HEK293T (cell line): Measurements from ENCODE around the gene ZNF26.
A peak's percentile ranks its signal among the peaks of the same experiment; 100 is the strongest.
"Not testable (repeated sequence)": the region's sequence is repeated elsewhere in the genome, so short reads cannot be mapped to it uniquely, and the experiment has no call there.

Source experiments
- CTCF ChIA-PET: fragments of 350-600 bp; formaldehyde crosslinking; extraction: SDS; loops from one replicate; lab custom pipeline; 2021; ENCODE audit warnings: antibody characterized with exemption, inconsistent platforms; lab: Yijun Ruan, JAX
- POLR2A ChIA-PET: fragments of 350-600 bp; formaldehyde crosslinking; extraction: SDS; loops from one replicate; lab custom pipeline; 2020; ENCODE audit warnings: antibody characterized with exemption, inconsistent platforms; lab: Yijun Ruan, JAX
- DNase-seq: peaks from one replicate; pipeline ENCODE4 v3.0.0; 2012; ENCODE audit warnings: mixed read lengths; ENCODE audit errors: extremely low spot score
- ARNT ChIP-seq: fragments of 450-650 bp; IDR thresholded peaks from 2 replicates; pipeline ENCODE4 v1.6.1; 2017; ENCODE audit warnings: mild to moderate bottlenecking
- BHLHE40 ChIP-seq: fragments of 450-650 bp; IDR thresholded peaks from 2 replicates; pipeline ENCODE4 v1.6.1; 2016; ENCODE audit warnings: mild to moderate bottlenecking, moderate library complexity, borderline replicate concordance
- CTBP1 ChIP-seq: fragments of 450-650 bp; IDR thresholded peaks from 2 replicates; pipeline ENCODE4 v1.6.1; 2016; ENCODE audit warnings: borderline replicate concordance
- ELF4 ChIP-seq: fragments of 450-650 bp; IDR thresholded peaks from 2 replicates; pipeline ENCODE4 v1.6.1; 2017; ENCODE audit warnings: antibody characterized with exemption
- FOXA1 ChIP-seq: fragments of 450-650 bp; IDR thresholded peaks from 2 replicates; pipeline ENCODE4 v1.6.1; 2016; ENCODE audit warnings: mild to moderate bottlenecking
- FOXK2 ChIP-seq: fragments of 450-650 bp; IDR thresholded peaks from 2 replicates; pipeline ENCODE4 v1.6.1; 2016; ENCODE audit warnings: mild to moderate bottlenecking
- FOXM1 ChIP-seq: fragments of 450-650 bp; IDR thresholded peaks from 2 replicates; pipeline ENCODE4 v1.6.1; 2017; ENCODE audit warnings: mild to moderate bottlenecking, borderline replicate concordance
- HDGF ChIP-seq: fragments of 450-650 bp; IDR thresholded peaks from 2 replicates; pipeline ENCODE4 v1.6.1; 2017; ENCODE audit warnings: antibody characterized with exemption, borderline replicate concordance
- L3MBTL2 ChIP-seq: fragments of 450-650 bp; conservative IDR thresholded peaks from 2 replicates; pipeline ENCODE4 v1.6.1; 2016; ENCODE audit warnings: mild to moderate bottlenecking
- LEF1 ChIP-seq: fragments of 450-650 bp; IDR thresholded peaks from 2 replicates; pipeline ENCODE4 v1.6.1; 2017; ENCODE audit warnings: mild to moderate bottlenecking, borderline replicate concordance
- PKNOX1 ChIP-seq: fragments of 450-650 bp; IDR thresholded peaks from 2 replicates; pipeline ENCODE4 v1.6.1; 2016
- SP1 ChIP-seq: fragments of 450-650 bp; IDR thresholded peaks from 2 replicates; pipeline ENCODE4 v1.6.1; 2017
- SUZ12 ChIP-seq: fragments of 450-650 bp; IDR thresholded peaks from 2 replicates; pipeline ENCODE4 v1.6.1; 2016; ENCODE audit warnings: mild to moderate bottlenecking
- TARDBP ChIP-seq: fragments of 450-650 bp; IDR thresholded peaks from 2 replicates; pipeline ENCODE4 v1.6.1; 2016
- ZNF384 ChIP-seq: fragments of 450-650 bp; IDR thresholded peaks from 2 replicates; pipeline ENCODE4 v1.6.1; 2016

The ZNF26 gene

DNA sequence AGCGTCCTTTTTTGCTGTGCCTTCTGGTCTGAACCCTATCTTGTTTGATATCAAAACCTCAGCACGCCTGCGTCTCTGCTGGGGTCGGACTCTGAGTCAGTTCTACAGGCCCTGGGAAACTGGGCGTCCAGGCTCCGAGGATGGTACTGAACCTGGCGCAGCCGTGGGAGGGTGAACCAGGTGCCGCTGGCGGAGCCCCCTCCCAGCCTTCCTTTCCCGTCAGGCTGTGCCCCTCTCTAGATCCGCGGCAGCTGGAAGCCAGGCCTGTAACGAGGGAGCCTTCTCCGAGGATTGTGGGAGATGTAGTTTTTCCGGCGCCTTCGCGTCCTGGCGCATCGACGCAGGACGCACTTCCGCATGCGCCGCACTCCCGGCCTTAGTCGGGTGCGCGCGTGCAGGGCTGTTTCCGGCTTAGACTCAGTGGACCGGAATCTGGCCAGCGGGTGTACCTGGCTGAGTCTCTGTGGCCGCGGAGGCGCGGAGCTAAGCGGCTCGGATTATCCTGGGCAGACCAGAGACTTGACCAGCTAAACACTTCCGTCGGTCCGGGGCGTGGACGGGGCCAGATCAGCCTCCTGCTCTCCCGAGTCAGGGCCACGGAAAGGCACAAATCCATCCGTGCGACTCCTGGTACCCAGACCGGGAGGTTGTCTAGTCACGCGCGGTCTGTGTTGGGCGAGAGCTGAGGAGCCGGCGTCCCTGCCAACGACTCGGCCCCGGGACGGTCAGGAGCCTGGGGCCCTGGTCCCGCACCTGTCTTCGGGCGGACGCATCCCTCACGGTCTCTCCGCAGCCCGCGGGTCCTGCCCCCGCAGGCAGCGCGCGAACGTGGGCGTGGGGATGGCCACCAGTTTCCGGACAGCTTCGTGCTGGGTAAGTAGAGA is at the start of gene ZNF26:
Gene ZNF26 (plus strand): TSS at position 367 of the 884 bp plus-strand sequence. CDS start 474 bp downstream, at position 841.
- no peak for TF ChIP-seq TARDBP
- no peak for TF ChIP-seq CTBP1
- no peak for TF ChIP-seq FOXA1
- no peak for TF ChIP-seq PKNOX1
- no peak for TF ChIP-seq SP1
- TF ChIP-seq ELF4: peak; percentile 85
- peak; percentile 87 for TF ChIP-seq L3MBTL2
- TF ChIP-seq LEF1: no peak
- no peak for TF ChIP-seq SUZ12
- DNase-seq: peak; percentile 95
- POLR2A ChIA-PET: interaction anchor here (0.9 to 1.6 kb wide), 6 partner anchors 22 to 195 kb away, joined by 3 to 5 read pairs (median 3); partner anchors contain the start of genes CHFR, ZNF10, ZNF268 and ZNF891
- CTCF ChIA-PET: no interaction called here

- POLR2A ChIA-PET, DNase-seq, CTCF ChIA-PET: not testable (repeated sequence)
Observed at GRCh38 chr12:132936921-132937320, 49.2 kb upstream of the ZNF26 start.

DNA sequence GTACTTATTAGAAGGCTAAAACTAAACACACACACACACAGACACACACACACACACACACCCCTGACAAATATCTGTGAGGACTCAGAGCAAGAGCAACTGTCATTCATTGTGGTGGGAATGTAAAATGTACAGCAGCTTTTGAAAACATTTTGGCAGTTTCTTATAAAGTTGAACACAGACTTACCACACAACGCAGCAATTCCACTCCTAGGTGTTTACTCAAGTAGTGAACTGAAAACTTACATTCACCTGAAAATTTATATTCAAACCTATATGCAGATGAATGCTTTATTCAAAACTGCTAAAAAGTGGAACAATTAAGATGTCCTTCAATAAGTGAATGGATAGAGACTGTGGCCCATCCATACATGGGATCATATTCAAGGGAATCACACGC is 48.7 kb upstream of the ZNF26 start:
- POLR2A ChIA-PET: no interaction called here
- DNase-seq: no peak
- TF ChIP-seq HDGF (no peak), ARNT (no peak), FOXM1 (no peak), ELF4 (no peak), BHLHE40 (no peak), PKNOX1 (no peak), LEF1 (no peak), FOXA1 (no peak), SUZ12 (no peak), FOXK2 (no peak), TARDBP (no peak), CTBP1 (no peak), L3MBTL2 (no peak), SP1 (no peak)
- CTCF ChIA-PET: no interaction called here

GRCh38 chr12:132938807-132939206 is 47.4 kb upstream of the ZNF26 start:
- POLR2A ChIA-PET, DNase-seq: not testable (repeated sequence)
- CTCF ChIA-PET: interaction anchor here (0.7 kb wide), 1 partner anchor 33 kb away, joined by 4 read pairs; no protein-coding TSS in a partner anchor

- ChIA-PET POLR2A (no interaction called here), CTCF (no interaction called here)
- no peak for DNase-seq
- TF ChIP-seq CTBP1: no peak
- TF ChIP-seq ZNF384: no peak
- no peak for TF ChIP-seq FOXA1
- TF ChIP-seq LEF1: no peak
- TF ChIP-seq BHLHE40: no peak
- TF ChIP-seq FOXM1: no peak
- TF ChIP-seq SP1: no peak
- no peak for TF ChIP-seq PKNOX1
- no peak for TF ChIP-seq ARNT
- TF ChIP-seq ELF4: no peak
- TF ChIP-seq L3MBTL2: no peak
- TF ChIP-seq SUZ12: no peak
- TF ChIP-seq FOXK2: no peak
- no peak for TF ChIP-seq HDGF
- no peak for TF ChIP-seq TARDBP
Observed at GRCh38 chr12:132940071-132940719, 46.0 kb upstream of the ZNF26 start.

- no peak for DNase-seq
- POLR2A ChIA-PET: no interaction called here
- CTCF ChIA-PET: no interaction called here
- TF ChIP-seq TARDBP: no peak
Observed at GRCh38 chr12:132941336-132941954, 44.7 kb upstream of the ZNF26 start.
